Measurements from ENCODE around the gene NPIPB2.
"Not testable (repeated sequence)": the region's sequence is repeated elsewhere in the genome, so short reads cannot be mapped to it uniquely, and the experiment has no call there.

Gene NPIPB2

DNA sequence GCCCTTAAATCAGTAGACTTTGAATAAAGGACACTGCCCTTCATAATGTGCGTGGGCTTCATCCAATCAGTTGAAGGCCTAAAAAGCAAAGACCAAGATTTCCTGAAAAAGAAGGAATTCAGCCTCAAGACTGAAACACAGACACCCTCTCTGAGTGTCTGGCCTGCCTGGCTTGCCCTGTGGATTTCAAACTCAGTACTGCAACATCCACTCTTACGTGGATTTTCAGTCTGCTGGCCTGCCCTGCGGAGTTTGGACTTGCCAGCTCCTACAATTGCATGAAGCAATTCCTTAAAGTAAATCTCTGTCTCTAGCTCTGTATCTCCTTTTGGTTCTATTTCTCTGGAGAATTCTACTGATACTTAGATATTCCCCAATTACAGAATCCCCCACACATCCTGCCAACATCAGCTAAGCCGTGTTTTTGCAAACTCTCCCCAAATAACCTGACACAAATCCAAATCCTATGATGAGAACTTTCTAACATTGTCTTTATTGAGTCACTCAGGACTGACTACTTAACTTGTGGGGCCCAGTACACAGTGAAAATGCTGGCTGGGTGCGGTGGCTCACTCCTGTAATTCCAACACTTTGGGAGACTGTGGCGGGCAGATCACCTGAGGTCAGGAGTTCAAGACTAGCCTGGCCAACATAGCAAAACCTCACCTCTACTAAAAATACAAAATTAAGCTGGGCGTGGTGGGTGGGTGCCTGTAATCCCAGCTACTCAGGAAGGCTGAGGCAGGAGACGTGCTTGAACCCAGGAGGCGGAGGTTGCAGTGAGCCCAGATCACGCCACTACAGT lies 15.9 kb upstream of the NPIPB2 start:
- DNase-seq (ENCODE audit: low read depth) = no peak

DNA sequence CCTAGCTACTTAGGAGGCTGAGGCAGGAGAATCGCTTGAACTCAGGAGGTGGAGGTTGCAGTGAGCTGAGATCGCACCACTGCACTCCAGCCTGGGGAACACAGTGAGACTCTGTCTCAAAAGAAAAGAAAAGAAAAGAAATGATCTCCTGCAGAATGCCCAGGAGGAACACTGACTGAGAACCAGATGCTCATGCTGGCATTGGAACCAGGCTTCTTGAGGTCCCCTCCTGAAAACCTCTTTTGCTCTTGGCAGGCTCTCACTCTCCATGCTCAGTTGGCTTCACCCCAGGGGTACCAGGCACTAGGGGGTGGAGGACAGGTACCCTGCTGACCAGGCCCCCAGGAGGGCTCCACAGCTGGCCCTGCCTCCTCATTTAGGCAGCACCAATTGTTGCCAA lies 14.7 kb upstream of the NPIPB2 start:
- DNase-seq (ENCODE audit: low read depth) = no peak

DNA sequence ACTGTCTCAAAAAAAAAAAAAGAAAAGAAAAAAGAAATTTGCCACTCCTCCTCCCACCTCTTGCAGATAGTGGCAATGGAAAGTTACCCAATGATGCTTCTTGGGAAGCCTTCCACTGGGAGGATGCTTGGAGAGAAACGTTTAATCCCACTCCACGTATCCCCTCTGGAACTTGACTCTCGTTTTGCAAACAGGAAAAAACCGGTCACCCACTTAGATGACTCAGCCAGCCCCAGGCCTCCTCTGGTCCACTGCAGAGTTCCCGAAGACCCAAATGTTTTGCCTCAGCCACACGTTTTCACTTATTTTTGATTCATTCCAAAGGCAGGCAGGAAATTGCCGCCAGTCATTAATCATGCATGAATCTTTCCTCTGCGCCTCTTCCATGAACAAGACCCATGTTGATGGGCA lies 13.9 kb upstream of the NPIPB2 start:
- DNase-seq (ENCODE audit: low read depth) = no peak

DNA sequence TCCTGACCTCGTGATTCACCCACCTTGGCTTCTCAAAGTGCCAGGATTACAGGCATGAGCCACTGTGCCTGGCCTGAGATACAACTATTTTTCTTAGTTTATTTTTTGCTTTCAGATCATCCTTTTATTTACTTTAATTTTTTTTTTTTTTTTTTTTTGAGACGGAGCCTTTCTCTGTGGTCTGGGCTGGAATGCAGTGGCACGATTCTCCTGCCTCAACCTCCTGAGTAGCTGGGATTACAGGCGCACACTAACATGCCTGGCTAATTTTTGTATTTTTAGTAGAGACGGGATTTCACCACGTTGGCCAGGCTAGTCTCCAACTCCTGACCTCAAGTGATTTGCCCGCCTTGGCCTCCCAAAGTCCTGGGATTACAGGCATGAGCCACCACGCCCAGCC lies 11.7 kb upstream of the NPIPB2 start:
- not testable (repeated sequence) for DNase-seq (ENCODE audit: low read depth)

DNA sequence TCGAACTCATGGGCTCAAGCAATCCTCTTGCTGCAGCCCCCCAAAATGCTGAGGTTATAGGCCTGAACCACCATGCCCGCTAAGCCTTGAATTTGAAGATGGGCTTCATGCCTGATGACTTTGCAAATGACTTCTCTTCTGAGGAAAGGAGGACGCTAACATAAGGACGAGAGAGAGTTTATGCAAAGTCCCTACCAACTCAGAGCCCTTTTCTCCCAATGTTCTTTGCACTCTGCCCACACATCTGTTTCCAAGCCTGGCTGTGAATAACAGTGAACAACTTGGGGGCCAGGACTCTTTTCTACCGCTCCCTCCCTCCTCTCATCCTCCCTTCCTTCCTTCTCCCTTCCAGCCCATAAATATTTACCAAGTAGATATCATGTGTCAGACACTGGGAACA lies 8.5 kb upstream of the NPIPB2 start:
- DNase-seq (ENCODE audit: low read depth) = no peak

DNA sequence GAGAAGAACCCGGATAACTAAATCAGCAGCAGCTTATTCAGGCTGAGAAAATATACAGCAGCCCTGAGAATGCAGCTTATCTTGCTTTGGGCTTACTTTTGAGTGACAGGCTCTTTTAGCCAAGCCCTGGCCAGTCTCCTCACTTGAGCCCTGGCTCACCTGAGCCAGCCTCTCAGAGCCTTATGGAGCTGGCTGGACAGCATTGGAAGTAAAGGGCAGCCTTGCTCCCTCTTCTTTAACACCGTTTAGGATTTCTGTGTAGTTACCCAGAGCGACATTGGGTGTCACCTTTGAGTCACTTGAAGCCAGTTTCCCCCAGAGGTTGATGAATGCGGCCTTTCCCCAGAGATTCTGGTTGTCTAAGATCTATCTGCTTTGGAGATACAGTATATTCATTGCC lies 7.7 kb upstream of the NPIPB2 start:
- no peak for DNase-seq (ENCODE audit: low read depth)

DNA sequence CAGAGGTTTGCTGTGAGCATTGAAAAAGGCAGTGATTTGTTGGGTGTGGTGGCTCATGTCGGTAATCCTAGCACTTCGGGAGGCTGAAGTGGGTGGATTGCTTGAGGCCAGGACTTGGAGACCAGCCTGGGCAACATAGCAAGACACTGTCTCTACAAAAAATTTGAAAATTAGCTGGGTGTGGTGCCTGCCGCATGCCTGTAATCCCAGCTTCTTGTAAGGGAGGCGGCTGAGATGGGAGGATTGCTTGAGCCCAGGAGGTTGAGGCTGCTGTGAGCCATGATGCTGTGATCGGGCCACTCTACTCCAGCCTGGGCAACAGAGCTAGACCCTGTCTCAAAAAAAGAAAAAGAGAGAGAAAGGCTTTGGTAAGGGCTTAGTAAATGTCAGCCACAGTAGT lies 7.0 kb upstream of the NPIPB2 start:
- no peak for DNase-seq (ENCODE audit: low read depth)

DNA sequence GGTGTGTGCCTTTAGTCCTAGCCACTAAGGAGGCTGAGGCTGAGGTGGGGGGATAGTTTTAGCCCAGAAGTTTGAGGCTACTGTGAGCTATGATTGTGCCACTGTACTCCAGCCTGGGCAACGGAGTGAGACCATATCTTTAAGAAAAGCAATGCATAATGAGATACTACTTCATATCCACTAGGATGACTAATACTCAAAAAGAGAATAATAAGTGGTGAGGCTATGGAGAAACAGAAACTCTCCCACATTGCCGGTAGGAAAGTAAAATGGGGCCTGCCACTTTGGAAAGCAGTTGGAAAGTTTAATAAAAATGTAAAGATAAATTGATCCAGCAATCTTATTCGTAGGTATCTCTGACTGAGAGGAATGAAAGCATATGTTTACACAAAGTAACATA lies 4.6 kb upstream of the NPIPB2 start:
- no peak for DNase-seq (ENCODE audit: low read depth)

DNA sequence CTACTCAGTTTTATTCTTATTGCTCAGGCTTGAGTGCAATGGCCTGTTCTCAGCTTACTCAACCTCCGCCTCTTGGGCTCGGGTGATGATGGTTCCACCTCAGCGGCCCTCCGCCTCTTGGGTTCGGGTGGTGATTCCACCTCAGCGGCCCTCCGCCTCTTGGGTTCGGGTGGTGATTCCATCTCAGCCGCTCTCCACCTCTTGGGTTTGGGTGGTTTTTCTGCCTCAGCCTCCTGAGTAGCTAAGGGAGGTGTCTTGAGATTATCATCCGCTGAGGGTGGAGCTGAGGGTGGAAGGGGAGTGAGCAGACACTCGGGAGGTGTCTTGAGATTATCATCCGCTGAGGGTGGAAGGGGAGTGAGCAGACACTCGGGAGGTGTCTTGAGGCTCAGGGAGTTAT lies 14.5 kb downstream of the NPIPB2 start:
- DNase-seq (ENCODE audit: low read depth) = not testable (repeated sequence)

DNA sequence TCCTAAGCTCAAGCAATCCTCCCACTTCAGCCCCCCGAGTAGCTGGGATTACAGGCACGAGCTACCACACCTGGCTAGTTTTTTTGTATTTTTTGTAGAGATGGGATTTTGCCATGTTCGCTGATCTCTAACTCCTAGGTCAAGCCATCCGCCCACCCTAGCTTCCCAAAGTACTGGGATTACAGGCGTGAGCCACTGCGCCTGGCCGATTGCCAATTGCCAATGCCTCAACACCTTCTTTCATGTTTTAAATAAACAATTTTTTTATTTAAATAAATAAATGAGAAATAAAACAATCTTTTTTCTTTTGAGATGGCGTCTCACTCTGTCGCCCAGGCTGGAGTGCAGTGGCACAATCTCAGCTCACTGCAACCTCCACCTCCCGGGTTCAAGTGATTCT lies 17.8 kb downstream of the NPIPB2 start:
- not testable (repeated sequence) for DNase-seq (ENCODE audit: low read depth)

DNA sequence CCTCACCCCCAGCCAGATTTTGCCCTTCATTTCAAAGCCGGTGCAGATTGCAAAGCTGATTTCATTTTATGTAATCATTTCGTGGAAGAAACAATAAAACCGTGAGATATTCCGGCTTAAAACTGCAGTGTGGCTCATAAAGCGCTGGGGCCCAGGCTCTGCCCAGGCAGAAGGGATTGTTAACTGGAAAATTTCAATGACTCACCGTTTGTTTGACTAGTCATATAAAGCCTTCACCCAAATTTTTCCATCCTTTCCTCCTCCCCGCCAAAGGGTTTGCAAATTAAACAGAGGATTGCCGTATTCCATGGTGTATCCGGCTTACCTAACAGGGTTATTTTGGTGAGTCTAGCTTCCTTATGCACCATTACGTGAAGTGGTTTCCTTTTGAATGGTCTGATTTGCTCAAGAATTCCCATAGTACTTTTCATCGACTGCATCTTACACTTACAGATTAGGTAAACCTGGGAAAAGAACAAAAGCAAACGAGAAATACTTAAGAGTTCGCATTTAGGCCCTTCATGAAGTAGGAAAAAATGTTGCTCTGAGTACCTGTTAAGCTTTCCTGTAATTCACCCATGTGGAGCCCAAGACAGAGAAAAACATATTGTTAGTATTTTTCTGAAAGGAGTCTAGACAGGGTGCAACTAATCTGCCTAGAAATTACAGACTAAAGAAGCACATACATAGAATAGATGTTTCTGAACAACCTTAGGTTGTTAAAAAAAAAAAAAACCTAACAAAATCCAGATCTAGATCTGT lies 25.1 kb downstream of the NPIPB2 start:
- DNase-seq (ENCODE audit: low read depth) = no peak

DNA sequence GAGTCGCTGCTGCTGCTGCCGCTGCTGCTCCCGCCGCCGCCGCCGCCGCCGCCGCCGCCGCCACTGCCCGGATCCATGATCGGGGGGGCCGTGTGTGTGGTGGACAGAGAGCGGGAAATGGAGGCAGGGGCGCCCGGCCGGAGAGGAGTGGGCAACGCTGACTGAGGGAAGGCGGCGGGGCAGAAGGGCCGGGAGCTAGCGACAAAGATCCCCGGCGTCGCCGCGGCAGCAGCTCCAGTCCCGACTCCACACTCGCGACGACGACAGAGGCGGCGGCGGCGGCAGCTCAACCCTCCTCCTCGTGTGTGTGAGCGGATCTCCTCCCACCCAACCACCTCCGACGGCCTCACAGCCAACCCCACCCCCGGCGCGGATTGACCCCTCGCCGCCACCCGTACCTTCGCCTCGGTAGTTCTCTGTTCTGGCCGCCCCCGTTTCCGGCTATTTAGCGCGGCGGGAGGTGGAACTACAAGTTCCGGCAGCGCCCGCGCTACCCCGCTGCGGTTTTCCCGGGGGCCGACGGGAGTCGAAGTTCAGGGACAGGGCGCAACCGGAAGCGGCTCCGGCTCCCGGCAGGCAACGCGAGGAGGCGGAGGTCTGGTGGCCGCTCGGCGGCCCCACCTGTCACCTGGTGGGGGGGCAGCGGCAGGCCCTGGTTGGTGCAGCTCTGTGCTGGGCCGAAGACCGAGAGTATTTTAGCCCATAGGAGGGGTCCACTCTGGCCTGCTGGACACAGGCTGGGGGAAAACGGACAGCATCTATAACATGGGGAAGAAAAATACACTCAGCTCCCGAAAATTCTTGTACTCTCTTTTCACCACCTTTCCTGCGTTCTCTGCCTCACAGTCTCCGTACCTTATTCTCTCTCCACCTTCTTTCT lies 26.0 kb downstream of the NPIPB2 start, which contains the start of gene GSPT1:
TSS of gene GSPT1 (minus strand) at position 313 of the 880 bp plus-strand sequence. CDS start at position 77, 236 bp downstream.
- DNase-seq (ENCODE audit: low read depth) = peak; percentile 99

DNA sequence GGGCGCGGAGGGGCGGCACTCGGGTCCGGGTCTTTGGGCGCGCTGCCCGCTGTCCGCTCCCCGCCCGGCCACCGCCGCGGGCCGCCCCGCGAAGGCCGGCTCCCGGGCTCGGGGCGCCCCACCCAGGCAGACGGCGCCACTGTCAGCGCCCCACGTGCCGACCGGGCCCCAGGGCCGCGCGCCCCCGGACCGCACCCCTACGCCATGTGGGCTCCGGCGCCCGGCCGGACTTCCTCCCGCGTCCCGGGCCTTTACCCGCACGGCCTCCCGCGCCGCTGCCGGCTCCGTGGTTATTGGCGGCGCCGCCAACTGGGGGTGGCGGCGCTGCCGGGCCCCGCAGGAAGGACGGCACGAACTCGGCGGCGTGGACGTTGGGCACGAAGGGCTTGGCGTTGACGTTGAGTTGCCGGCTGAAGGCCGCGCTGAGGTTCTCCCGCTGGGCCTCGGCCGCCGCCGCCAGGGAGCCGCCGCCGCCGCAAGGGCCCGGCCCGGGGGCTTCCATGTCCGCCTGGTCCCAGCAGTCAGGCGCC lies 26.7 kb downstream of the NPIPB2 start:
- DNase-seq (ENCODE audit: low read depth) = peak; percentile 34

DNA sequence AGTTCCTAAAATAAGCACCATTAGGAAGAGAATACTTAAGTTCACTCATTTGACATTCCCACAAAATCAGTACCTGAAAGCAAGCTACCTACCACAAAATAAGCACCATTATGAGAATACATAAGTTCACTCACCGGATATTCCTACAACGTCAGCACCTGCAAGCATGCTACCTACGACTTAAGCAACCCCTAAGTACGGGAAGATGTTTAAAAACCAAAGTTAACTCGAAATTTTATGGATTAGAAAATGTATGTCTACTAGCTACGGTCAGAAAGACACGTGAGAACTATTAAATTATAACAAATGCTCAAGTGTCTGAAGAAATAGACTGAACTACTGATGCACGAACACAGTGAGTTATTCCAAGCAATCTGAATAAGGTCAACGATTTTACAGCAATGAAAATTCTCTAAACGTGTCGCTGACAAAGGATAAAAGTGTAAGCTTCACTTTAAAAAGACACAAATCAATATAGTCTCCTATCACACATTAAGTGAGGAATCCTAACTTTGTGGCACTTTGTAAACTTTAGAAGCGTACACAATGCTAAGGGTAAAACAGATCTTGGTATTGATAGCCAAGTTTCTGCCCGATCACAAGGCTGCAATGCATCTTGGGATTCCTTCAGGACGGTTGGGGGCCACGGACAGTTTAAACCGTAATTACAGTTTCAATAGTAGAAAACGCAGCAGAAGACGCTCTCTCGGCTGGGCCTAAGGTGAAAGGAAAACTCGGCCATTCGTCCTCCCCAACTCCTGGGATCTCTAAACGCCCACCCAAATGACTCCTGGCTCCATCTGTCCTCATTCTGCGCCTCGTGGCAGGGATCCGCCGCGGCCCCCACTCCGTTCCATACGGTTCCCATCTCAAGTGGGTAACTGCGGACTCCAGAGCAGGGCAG lies 27.4 kb downstream of the NPIPB2 start:
- peak; percentile 22 for DNase-seq (ENCODE audit: low read depth)

DNA sequence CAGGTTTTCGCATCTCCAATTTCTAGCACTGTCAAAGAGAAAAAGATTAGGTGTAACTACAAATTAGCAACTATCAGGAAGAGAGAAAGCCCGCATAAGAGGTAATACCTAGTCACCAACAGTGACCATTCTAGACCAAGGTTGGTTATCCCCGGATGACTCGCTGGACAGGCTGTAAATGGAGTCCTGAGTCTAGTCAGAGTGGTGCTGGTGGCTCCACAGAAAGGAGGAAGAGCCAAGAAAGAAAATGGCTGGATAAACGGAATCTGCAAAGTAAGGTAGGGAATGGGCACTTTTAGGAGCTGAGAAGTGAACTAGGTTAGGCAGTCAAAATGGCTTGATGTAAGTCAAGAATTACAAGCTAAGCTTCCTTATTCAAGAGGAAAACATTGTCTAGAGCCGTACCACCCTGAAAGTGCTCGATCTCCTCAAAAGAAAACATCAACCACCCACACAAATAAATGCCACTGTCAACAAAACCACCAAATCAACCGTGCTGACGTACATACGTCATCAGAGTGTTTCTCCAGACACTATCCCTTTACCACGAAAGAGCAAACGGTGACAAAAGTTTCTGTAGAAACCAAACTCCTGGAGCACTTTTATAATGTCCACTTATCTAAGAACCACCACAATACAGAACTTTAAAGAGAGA lies 28.3 kb downstream of the NPIPB2 start:
- no peak for DNase-seq (ENCODE audit: low read depth)

DNA sequence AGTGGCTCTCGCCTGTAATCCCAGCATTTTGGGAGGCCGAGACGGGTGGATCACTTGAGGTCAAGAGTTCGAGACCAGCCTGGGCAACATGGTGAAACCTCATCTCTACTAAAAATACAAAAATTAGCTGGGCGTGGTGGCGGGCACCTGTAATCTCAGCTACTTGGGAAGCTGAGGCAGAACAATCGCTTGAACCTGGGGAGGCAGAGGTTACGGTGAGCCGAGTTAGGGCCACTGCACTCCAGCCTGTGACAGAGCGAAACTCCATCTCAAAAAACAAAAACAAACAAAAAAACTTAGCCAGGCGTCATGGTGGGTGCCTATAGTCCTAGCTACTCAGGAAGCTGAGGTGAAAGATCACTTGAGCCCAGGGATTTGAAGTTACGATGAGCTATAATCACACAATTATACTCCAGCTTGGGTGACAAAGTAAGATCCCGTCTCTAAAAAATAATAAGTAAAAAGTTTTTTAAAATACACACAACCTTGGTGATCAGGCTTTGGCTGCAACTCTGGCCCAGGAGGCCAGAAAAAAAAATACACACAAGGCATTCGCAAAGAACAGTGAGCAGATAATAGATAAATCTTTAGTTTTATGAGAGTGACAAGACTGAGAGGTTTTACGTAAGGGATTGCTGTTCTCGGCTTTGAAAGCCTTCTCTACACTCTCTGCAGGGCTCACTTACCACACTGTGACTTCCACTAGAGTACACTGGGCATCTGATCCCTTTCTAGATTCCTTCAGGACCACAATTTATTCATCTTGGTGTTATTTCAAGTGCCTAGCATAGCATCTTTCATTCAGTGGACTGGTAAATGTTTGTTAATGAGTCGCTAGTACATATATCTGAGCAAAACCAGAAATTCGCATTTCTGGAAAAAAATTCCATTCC lies 31.9 kb downstream of the NPIPB2 start:
- no peak for DNase-seq (ENCODE audit: low read depth)

DNA sequence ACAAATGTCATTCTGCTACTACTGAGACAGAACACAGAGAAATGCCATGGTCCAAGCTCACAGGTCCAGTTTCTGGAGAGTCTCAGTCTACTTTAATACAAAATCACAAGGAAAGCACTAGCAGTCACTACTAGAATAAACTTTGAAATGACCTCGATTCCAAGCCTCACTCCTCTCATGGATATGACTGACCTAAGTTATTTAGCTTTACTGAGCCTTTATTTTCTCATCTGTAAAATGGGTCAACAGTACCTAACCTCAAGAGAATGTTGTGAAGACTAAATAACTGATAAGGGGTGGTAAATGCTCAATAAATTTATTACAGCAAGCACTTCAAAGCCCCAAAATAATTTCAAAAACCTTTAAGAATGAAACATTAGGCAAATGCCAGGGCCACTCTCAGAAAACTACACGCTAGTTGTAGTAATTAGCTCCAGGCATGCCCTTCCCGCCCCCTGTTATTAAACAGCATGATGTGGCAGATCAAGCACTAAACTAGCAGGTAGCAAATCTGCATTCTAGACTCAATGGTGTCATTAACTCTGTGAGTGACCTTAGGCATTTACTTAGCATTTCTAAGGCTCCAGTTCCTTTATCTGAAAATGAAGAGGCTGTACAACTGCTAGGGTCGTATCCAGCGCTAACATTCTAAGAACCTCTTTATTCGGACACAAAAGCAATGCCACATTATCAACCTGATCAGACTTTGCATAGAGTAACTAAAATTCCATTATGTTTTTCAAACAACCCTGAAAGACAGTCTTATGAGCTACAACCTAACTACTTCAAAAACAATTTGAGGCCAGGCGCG lies 34.5 kb downstream of the NPIPB2 start:
- DNase-seq (ENCODE audit: low read depth) = no peak

DNA sequence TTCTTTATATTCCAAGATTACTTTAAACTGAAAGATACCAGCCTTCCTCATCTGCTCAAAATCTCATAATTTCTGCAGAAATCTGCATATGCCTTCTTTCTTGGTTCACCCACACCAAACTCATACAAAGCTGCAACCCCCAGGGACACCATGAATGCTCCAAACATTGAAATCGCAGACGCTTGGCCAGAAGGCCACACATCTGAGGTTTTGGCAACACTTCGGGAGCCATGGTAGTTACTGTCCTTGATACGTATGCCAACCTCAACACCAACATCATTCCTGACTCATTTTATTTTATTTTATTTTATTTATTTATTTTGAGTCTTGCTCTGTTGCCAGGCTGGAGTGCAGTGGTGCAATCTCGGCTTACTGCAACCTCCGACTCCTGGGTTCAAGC lies 37.9 kb downstream of the NPIPB2 start:
- no peak for DNase-seq (ENCODE audit: low read depth)

DNA sequence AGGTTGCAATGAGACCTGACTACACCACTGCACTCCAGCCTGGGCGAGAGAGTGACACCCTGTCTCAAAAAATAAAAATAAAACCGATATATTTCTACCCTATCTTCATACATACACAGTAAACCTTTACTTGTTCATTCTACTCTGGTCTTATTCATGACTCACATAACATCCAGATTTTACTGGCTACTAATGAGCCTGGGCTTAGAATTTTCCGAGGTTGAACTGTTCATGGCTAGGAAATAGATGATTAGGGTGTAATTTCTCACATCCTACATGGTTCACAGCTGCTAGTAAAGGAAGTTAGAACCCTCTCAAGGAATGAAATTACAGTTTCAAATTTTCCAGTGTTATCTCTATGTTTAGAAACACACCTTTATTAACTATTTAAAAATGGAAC lies 40.8 kb downstream of the NPIPB2 start:
- DNase-seq (ENCODE audit: low read depth) = no peak
